ENCODE data around the gene OAF.
"Not testable (repeated sequence)": the region's sequence is repeated elsewhere in the genome, so short reads cannot be mapped to it uniquely, and the experiment has no call there.

OAF gene
- long read RNA-seq, donor 1, transcript OAF-201 (4 exons, 2,525 nt), result major isoform, 46 of 59 reads
- long read RNA-seq, donor 1, partial matches to known transcripts, result 12 of 59 reads
- long read RNA-seq, donor 1, other reads (novel, unspliced or antisense), result 0 of 59 reads
- long read RNA-seq, donor 2, transcript OAF-201 (4 exons, 2,525 nt), result major isoform, 28 of 36 reads
- long read RNA-seq, donor 2, partial matches to known transcripts, result 8 of 36 reads
- long read RNA-seq, donor 2, other reads (novel, unspliced or antisense), result 0 of 36 reads
- long read RNA-seq, donor 3, transcript OAF-201 (4 exons, 2,525 nt), result major isoform, 21 of 21 reads
- long read RNA-seq, donor 3, partial matches to known transcripts, result 0 of 21 reads
- long read RNA-seq, donor 3, other reads (novel, unspliced or antisense), result 0 of 21 reads
- long read RNA-seq, donor 4, transcript OAF-201 (4 exons, 2,525 nt), result major isoform, 23 of 45 reads
- long read RNA-seq, donor 4, partial matches to known transcripts, result 19 of 45 reads
- long read RNA-seq, donor 4, other reads (novel, unspliced or antisense), result 0 of 45 reads
- long read RNA-seq, donor 5, transcript OAF-201 (4 exons, 2,525 nt), result major isoform, 46 of 47 reads
- long read RNA-seq, donor 5, partial matches to known transcripts, result 0 of 47 reads
- long read RNA-seq, donor 5, other reads (novel, unspliced or antisense), result 0 of 47 reads
- long read RNA-seq, donor 6, transcript OAF-201 (4 exons, 2,525 nt), result major isoform, 24 of 25 reads
- long read RNA-seq, donor 6, partial matches to known transcripts, result 0 of 25 reads
- long read RNA-seq, donor 6, other reads (novel, unspliced or antisense), result 0 of 25 reads
- long read RNA-seq, donor 7, transcript OAF-201 (4 exons, 2,525 nt), result major isoform, 50 of 72 reads
- long read RNA-seq, donor 7, partial matches to known transcripts, result 20 of 72 reads
- long read RNA-seq, donor 7, other reads (novel, unspliced or antisense), result 0 of 72 reads
- long read RNA-seq, donor 8, transcript OAF-201 (4 exons, 2,525 nt), result major isoform, 26 of 68 reads
- long read RNA-seq, donor 8, partial matches to known transcripts, result 40 of 68 reads
- long read RNA-seq, donor 8, other reads (novel, unspliced or antisense), result 0 of 68 reads

DNA sequence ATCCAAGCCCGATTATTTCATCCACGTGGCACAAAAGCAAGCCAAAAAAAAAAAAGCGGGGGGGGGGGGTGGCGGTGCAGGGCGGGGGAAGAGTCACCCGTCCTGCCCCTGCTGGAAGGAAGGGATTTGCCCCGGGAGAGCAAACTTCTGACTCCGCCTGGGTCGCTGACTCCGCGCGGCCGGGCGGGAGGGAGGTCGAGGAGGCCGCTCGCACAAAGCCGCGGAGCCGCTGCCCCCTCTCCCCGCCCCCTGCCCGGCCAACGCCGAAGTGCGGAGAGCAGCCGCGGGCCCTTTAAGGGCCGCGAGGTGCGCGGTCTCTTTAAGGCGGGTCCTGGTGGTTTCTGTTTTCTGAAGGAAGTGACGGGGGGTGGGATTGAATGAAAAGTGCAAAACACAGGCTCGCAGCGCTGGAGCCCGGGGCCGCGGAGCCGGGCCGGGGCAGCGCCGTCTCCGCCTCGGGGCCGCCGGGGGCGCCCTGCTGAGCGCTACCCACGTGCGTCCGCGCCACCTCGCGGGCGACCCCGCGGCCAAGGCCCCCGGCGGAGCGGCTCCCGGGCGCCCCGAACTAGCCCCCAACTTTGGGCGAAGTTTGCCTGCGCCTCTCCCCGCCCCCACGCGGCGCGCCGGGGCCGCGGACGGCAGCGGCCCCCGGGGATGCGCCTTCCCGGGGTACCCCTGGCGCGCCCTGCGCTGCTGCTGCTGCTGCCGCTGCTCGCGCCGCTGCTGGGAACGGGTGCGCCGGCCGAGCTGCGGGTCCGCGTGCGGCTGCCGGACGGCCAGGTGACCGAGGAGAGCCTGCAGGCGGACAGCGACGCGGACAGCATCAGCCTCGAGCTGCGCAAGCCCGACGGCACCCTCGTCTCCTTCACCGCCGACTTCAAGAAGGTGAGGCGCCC lies at the start of gene OAF:
TSS of gene OAF (plus strand) at position 407 of the 896 bp plus-strand sequence. CDS start at position 655, 248 bp downstream.
- peak; percentile 96 for DNase-seq

DNA sequence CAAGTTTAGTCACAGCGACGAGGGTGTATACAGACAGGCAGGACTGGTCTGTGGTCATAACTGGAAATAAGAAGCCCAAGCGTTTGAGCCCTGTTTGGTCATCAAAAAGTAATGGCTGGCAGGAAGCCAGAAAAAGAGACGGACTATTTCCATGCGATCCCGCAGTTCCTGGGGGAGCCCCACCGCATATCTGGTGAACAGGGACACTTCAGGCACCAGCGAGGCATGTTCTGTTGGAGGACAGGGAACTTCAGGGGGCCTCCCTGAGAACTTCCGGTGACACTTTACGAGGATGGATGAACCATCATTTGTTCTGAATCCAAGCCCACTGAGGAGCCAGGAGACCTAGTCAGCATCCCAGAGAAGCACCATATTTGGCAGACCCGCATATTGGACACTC lies 43.2 kb upstream of the OAF start:
- DNase-seq, result no peak

DNA sequence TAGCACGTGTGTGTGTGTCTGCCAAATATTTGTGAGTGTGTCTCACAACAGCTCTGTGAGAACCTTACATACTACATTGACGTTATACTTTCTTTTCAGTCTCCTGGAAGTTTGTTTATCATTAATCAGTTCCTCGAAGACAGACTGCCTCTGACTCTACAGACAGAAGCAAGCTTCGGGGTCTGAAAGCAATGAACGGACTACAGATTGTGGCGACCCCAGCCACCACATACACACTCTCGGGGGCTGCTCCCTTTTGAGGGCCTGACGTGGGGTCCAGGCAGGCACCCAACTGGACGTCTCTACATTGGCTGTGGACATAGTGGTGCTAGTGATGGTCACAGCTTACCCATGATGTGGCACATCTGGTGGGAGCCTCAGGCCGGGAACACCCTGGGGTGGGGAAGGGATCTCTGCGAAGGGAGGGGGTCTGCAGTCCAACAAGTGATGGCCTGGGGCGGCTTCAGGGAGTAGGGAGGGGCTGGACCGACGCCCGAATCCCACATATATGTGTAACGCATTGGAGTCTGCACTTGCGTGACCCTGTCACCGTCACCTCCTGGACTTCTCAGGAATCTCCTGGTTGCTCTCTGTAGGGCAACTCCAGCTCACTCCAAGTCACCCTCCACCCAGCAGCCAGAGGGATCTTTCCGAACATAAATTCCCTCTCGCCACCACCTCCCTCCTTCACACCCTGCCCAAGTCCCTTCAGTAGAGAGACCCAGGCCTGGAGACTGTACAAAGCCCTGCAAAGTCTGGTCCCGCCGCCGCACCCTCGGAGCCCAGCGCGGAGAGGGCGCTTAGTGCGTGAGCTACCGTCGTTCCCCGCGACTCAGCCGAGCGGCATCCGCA lies 42.5 kb upstream of the OAF start:
- no peak for DNase-seq

DNA sequence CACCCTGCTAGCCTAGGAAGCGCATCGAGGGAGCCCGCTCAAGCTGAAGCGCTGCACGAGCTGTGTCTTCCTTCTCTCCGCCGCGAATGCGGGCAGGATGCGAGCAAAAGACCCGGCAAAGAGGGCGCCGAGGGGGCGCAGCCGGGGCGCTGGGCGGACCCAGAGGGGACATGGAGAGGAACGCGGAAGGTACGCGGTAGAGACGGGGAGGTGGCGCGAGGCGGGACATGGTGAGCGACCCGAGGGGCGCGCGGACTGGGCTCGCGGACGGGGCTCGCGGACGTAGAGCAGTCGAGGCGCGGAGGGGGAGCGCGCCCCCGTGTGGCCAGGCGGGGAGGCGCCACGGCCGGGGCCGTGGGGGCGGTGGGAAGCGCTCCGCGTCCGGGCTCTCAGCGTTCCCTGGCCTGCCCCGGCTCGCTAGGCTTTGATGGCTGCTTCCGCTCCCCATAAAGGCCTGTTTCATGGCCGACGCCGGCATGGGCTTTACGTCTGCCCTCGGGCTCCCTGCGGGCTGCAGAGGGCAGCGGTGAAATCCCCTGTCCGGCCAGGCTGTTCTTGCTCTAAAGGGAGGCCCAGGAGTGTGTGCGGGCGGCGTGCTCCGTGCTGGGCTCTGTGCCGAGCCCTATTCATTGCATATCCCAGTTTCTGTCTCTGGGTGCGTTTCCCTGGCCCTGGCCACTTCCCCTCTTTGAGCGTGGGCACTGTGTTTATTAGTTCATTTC lies 41.7 kb upstream of the OAF start:
- DNase-seq, result peak; percentile 93

DNA sequence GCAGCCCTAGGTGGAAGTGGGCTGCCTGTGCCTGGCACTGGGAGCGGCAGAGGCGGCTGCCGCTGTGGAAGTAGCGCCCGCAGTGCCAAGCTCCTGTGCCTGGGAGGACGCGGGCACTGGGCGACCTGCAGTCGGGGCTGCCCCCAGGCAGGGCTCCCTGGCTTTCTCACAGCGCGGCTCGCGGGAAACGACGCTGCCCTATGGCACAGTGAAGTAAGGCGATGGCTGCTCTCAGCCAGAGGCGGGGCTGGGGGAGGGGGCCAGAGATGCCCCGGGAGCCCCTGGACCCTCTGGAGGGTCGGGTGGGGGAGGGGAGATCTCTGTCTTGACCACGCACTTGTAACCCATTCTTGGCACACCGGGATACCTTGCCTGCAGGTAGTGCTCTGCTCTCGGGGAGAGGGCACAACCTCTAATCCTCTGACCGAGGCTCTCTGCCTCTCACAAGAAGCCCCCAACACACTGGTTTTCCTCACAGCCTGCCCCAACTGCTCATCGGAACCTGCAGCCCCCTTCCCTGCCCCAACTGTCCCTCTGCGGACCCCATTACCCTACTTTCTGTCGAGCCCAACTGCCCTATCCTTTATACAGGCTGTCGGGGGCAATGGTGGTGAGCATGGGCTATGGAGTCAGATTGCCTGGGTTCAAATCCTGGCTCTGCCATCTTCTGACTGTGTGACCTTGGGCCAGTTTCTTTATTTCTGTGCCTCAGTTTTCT lies 40.7 kb upstream of the OAF start:
- DNase-seq, result no peak

DNA sequence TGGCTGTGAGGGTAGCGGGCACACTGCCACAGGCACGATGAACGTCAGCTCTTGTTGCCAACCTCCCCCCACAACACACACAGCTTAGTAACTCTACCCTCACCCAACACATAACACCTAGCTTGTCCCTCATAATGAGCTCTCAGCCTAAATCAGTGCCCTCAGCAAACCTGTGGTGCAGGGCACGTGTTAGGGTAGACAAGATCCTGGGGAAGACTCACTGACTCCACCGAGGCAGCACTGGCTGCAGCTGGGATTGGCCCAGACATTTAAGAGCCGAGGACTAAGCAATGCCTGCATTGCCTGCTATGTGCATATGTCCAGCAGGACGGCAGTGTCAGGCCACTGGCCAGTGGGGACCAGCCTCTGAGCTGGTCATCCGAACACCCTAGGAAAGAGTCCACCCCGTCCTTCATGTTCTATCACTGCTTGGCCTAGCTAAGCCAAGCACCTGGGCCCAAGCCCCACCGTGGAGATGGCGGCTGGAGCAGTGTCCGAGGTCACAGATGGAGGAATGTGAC lies 40.0 kb upstream of the OAF start:
- DNase-seq, result no peak

DNA sequence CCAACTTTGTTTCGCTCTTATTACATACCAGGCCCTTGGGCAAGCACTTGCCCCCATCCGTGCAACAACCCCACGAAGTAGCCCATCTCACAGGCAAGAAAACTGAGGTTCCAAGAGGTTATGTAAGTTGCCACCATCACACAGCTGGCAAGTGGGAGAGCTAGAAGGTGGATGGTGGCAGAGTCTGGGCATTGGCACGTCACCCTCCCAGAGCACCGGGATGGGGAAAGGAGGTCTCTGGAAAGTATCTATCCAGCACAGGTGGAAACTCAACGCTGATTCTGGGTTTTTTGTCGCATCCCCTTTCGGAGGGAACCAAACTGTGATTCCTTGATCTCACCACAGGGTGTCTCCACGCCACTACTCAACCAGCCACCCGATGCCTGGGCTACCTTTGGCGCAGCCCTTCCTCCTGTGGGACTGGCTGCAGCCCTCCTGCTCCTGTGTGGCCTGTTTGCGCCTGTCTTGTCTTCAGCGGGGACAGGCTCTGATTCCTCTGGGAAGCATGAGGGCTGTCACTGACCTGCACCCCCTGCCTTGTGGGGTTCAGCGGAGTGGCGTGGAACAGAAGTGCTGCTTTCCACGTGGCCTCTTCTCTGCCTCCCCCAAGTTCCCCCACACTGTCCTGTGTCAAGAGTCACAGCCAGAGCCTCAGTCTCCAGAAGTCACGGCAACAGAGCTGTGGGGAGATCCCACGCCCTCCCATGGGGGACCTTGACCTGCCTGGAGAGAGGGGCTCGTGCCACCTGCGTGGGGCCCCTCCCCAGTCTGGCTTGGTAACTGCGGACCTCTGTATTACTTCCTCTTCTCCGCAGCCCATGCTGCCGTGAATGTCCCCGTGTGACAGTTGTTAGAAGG lies 38.5 kb upstream of the OAF start:
- no peak for DNase-seq

DNA sequence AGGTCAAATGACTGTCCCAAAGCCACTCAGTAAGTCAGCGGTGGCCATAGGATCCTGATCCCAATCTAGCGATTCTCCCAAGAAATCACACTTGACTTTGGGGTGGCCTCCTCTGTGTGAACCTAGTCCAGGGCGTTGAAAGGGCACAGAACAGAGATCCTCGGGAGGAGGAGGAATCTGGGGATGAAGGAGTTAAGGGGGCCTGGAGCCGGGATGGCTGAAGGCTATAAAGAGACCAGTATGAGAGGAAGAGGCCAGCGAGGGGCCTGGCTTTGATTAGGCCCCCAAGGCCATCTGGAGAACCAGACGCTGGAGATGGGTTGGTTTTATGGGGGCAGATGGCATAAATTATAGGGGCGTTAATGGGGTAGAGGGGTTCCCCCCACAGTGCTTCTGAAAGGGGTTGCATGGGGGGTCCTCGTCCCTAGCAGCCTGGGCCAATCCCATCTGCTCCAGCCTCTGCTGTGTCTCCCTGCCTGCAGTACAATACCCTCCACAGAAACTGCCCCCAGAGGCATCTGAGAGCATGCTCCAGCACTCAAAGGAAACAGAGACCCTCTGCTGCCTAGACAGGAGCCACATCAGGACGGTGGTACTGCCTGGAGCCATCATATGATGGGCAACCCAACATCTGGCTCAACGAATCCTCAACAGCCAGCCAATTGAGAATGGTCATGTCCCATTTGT lies 37.7 kb upstream of the OAF start:
- DNase-seq, result no peak

DNA sequence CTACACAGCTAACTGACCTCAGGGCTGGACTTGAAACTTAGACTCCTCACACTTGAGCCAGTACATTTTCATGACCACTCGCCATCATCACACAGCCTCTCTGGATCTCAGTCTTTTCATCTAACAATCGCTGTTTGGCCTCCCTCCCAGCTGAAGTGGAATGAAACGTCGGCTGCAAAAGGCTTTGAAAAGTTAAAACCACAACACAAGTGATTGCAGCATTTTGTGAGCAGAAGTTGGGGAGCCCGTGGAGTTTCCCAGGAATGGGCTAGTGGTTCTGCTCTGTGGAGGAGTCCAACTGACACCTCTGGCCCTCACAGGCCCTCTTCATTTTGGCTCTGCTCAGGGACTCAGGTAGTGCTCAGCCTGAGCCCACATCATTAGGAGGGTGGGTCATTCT lies 37.0 kb upstream of the OAF start:
- DNase-seq, result no peak

DNA sequence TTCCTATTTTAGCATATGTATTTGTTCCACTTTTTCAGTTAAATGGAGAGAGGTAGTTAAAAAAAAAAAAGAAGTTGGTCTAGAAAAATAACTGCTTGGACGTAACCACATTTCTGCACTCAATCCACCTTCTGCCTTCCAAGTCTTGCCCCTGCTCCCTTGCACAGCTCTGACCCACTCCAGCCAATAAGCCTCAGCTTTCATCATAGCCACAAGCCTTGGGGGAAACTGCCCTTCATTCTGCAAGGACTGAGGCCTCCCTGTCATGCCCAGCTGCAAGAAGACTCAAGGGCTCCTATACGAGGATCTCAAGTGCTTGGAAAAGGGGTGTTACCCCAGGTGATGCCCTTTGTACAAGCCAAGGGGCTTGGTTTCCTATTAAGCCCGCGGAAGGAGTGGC lies 36.0 kb upstream of the OAF start:
- no peak for DNase-seq

DNA sequence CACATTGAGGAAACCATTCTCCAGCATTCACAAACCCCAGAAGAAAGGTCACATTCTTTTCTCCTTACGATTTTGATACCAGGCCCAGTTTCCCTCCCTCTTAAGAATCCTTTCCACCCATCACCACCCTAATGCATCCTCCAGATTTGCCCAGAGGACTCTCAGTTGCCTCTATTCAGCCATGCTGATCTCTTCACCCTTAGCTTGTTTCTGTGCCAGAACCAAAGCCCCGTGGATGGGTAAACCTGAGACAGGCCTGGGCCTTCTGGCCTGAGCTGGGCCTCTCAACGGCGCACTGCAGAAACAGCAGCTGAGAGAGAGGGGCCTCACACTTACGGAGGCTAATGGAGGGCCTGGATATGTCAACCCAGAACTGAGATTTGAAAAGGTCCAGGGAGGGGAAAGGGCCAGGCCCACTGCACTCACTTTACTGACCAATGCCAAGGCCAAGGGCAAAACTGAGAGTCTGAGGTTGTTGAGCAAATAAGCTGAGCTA lies 32.2 kb upstream of the OAF start:
- no peak for DNase-seq

DNA sequence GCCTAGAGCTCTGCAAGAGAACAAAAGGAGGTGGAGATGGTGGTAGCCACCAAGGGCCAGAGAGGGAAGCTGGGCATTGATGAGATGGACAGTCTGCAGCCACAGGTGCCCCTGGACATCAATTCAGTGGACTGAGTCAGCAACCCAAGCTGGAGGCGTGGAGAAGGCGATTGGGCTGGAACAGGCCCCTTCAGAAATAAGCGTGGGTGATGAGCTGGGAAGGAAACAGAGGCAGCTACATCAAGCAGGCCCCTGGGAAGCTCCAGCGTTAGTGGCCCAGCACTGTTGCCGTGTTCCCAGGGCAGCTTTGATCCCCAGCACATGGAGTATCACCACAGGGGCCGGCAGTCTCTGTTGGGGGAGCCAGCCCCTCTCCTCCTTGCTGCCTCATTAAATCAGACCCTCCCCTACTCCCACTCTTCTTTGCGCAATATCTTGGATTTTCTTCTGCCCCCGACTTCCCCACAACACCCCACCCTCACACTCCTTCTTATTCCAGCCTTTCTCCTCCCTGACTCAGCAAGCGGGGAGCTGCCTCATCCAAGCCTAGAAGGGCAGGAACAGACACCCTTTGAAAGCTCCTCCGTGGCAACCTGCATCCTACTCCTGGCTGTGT lies 31.7 kb upstream of the OAF start:
- DNase-seq, result no peak

DNA sequence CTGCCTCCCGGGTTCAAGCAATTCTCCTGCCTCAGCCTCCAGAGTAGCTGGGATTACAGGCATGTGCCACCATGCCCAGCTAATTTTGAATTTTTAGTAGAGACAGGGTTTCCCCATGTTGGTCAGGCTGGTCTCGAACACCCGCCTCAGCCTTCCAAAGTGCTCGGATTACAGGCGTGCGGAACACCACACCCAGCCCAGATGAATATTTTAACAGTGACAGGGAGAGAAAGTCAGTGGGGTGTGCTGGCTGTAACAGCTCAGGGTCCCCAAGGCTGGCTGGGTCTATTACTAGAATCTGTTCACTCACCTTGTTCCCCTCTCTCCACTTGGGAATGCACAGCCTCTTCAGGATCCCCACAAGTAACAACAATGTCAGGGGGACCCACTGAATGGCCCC lies 30.8 kb upstream of the OAF start:
- not testable (repeated sequence) for DNase-seq

DNA sequence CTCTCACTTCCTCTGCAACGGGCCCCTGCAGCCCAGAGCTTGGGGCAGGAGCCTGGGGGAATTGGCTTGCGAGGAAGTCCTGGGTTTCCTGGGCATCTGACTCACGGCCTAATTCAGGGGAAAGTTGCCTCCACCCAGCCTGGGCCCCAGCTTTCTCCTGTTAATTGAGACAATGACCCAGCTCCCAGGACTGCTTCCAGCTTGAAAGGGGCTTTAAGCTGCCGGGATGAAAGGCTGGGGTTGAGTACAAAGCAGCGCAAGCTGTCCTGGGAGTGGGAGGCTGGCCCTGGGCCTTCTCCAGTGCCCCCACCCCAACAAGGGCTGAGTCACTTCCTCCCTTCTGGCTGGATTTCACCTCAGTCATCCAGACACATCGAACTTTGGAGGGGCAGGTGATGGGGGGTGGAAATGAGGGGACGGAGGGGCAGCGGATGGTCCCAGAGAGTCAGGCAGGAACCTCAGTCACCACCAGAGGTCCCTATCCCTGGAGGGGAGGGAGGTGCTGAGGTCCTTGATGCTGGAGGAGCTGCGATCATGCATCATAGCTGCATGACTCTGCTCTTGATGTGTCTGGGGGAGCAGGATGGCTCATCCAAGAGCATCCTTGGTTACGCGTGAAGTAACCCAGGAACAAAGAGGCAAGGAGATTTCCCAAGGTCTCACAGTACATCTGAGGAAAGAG lies 30.1 kb upstream of the OAF start:
- DNase-seq, result peak; percentile 15

DNA sequence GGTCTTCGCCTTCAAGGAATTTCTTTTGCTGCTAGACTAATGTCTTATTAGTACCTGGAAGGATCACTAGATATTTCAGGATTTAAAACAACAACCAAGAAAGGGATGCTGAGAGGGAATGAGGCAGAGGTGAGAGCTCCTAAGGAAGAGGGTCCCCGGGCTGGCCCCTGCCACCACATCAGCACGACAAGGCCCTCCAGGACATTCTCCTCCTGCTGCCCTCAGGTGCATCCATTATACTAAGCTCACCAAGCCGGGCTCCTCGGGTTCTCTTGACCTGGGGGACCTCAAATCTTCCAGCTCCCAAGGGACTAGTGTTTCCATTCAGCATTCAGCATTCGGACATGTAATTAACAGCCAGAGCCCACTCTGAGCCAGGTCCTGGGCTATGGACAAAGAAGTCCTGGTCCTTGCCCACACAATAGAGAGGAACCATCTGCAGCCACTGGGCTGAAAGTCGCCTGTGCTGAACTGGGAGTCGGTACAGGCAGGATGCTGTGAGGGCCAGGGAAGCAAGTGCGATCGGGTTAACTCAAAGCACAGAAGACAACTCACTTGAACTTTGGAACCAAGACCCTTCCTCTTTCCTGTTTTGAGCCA lies 29.4 kb upstream of the OAF start:
- DNase-seq, result no peak

DNA sequence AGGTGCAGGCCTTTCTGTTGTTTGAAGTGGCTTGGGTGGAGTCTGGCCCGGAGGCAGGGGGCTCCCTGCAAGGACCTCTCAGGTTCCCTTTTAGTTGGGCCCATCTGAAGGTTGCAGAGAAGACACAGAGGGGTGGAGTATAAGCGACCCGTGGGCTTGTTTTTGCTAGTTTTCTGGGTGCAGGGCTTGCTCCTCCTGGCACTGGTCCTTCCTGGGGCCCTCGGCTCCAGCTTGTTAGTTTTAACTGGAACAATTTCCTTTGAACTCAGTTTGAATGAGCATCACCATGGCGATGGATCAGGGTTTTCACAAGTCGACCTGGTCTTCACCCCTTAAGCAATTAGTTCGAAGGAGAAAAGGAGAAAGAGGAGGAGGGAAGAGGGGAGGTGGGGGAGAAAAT lies 28.5 kb upstream of the OAF start:
- no peak for DNase-seq
